GM19324 (cell line): ENCODE measurements around the gene PNMT.

Experiments
- ATAC-seq: cut with Tn5 transposase; IDR thresholded peaks from one replicate; pipeline ENCODE4 v1.9.1; 2021; ENCODE audit warnings: mild to moderate bottlenecking, moderate library complexity; ENCODE audit not compliant: unreplicated experiment, low FRiP score

PNMT gene

GRCh38 chr17:39666601-39667261 is 1.5 kb upstream of the PNMT start:
- ATAC-seq: no peak

- no peak for ATAC-seq
Observed at GRCh38 chr17:39667262-39667944, 850 bp upstream of the PNMT start.

DNA sequence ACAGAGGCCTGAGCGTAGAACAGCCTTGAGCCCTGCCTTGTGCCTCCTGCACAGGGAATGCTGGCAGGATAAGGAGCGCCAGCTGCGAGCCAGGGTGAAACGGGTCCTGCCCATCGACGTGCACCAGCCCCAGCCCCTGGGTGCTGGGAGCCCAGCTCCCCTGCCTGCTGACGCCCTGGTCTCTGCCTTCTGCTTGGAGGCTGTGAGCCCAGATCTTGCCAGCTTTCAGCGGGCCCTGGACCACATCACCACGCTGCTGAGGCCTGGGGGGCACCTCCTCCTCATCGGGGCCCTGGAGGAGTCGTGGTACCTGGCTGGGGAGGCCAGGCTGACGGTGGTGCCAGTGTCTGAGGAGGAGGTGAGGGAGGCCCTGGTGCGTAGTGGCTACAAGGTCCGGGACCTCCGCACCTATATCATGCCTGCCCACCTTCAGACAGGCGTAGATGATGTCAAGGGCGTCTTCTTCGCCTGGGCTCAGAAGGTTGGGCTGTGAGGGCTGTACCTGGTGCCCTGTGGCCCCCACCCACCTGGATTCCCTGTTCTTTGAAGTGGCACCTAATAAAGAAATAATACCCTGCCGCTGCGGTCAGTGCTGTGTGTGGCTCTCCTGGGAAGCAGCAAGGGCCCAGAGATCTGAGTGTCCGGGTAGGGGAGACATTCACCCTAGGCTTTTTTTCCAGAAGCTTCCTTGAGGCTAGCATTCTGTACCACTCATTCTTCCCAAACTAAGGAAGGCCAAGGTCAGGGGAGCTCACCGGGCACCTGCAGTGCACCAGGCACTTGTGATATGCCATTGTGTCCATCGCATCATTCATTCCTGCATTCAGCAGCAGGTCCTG is 1.9 kb downstream of the PNMT start:
- ATAC-seq: no peak

DNA sequence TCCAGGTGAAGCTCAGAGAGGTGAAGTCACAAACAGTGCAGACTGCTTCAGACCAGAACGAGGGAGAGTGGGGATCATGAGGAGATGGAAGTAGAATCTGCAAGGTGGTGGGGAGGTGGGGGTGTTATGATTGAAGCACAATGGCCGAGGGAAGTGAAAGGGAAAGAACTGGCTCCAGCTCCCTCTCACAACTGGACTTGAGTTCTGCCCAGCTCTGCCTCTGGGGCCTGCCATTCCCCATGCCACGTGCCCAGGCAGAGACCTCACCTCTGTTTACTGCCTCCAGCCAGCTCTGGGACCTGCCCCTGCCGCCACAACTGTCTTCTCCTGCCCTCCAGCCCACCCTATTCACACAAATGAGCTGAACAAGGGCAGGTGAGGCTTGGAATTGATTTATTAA is 2.5 kb downstream of the PNMT start:
- no peak for ATAC-seq

GRCh38 chr17:39671651-39672521 is 3.6 kb downstream of the PNMT start:
- ATAC-seq: no peak

DNA sequence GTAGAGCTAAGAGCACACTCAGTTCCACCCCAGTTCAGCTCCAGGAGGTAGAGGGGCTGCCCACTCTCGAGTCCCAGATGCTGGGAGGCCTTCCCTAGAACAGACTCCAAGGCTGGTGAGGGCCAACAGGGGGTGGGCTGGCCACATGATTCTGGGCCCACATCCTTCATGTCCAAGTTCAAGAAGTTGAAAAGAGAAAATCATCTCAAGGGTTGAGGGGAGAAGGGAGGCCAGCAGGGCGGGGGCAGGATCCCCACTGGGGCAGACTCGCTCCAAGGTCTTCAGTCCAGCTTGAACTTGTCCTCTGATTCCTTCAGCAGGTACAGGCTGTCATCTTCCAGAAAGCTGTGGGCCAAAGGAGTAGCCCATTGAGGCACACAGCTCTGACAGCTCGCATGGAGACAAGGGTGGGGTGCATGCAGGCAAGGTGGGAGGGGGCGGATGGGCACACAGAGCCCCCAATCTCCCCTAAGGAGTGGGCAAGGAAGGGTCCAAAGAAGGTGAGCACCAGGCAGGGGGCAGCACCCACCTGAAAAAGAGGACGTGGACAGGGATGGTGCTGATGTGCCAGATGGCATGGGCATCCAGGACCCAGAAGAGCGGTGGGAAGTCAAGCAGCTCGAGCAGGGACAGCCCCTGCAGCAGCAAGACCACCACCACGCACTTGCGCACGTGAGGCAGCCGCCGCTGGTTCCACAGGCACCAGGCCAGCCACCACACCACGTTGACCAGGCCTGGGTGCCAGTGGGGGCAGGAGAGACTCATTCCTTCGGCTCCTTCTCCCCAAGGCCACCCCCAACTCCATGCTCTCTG is 4.5 kb downstream of the PNMT start:
- no peak for ATAC-seq

GRCh38 chr17:39673335-39674081 is 5.3 kb downstream of the PNMT start:
- no peak for ATAC-seq

DNA sequence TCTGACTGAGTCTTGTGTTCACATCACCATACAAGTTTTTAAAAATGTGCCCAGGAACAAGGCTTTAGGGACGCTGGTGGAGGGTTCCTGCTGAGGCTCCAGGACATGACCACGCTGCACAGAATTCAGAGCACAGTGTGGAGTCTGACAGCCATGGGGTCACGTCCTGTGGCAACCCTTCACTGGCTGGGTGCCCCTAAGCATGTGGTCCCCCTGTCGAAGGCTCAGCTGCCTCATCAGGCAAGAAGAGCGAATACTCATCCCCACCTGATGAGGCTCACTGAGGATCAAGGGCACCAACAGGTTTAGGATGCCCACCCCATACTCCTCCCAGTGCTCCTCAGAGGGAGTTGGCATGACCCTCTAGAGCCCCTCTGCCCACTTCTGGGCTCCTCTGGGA is 5.9 kb downstream of the PNMT start:
- no peak for ATAC-seq

GRCh38 chr17:39674702-39675389 is 6.6 kb downstream of the PNMT start:
- no peak for ATAC-seq

GRCh38 chr17:39675390-39676082 is 7.3 kb downstream of the PNMT start:
- ATAC-seq: no peak

- ATAC-seq: no peak
Observed at GRCh38 chr17:39676198-39676819, 8.1 kb downstream of the PNMT start.

DNA sequence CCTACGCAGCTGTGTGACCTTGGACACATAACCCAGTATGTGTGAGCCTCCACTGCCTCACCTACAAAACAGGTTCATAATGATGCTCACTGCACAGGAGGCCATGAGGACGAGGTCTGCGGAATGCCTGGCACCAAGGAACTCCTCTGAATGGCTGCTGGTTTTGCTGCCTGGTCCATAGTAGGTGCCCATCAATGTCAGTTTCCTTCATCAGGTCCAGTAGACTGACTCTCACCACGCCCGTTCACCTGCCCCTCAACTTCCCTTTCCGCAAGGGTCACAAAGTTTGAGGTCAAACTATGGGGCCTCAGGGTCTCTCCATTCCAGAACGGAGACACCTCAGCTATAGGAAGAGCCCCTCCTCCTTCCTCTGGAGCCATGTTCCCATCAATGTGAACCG is 8.8 kb downstream of the PNMT start:
- no peak for ATAC-seq

GRCh38 chr17:39677542-39678339 is 9.5 kb downstream of the PNMT start:
- ATAC-seq: no peak

DNA sequence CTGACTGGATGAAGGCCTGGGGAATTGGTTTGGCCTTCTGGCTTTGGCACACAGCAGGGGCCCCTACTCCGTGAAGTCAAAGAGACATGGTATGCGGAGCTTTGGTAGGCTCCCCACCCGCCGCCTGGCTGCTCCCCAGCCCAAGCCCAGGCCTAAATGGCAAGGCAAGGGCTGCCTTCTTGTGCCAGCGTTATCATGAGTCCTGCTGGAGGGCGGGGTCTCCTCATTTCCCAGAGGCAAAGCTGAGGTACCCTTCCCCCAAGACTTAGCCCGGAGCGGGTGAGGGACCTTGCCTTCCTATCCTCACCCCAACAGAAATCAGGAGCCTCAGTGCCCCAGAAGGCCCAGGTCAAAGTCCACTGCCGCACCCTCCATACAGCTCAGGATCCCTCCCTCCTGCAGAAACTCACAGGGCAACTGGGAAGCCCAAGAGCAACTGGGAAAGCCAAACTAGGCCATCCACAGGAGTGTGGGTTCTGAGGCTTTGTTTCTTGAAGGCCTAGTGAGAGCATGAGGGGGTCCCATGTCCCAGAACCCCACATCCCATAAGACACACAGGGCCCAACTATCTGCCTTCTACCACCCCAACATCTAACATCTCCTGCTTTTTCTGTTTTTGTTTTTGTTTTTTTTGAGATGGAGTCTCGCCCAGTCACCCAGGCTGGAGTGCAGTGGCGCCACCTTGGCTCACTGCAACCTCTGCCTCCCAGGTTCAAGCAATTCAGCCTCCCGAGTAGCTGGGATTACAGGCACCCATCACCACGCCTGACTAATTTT is 10.3 kb downstream of the PNMT start:
- no peak for ATAC-seq

- no peak for ATAC-seq
Observed at GRCh38 chr17:39679521-39680192, 11.4 kb downstream of the PNMT start.
